K562 (cell line): ENCODE data around the gene MSX1. TPM values are rescaled to one million over a fixed set of nuclear protein-coding genes. Genes with fewer than 3 reads are reported as not detected.

Experiments used
- ATAC-seq: fragments of 200-7000 bp; cut with Tn5 transposase; 3 replicates; pipeline ENCODE4 v1.9.1; 2020; ENCODE audit warnings: moderate library complexity
- BruUV-seq: library from RNA; stranded (reverse); fragments of 400-500 nt; replicated peaks from 2 replicates; lab custom pipeline; 2021; lab: Mats Ljungman, UMichigan
- CTCF ChIA-PET: fragments of 300-600 bp; formaldehyde crosslinking; extraction: SDS; loops from one replicate; lab custom pipeline; 2021; ENCODE audit warnings: low intra/inter-chr PET ratio; lab: Yijun Ruan, JAX
- POLR2A ChIA-PET: fragments of 300-600, 350-650 bp; sonication (Branson Sonifier 250); formaldehyde crosslinking; extraction: SDS; loops from one replicate; lab custom pipeline; 2021; ENCODE audit warnings: antibody characterized with exemption, inconsistent platforms; lab: Yijun Ruan, JAX
- DNase-seq, 4 experiments: peaks; one replicate each; pipeline versions ENCODE4 v3.0.0 to v3.0.0-alpha.2; 2011 to 2018; ENCODE audit warnings: low spot score in 3 of 4, mixed read lengths in 3 of 4; ENCODE audit errors: extremely low read depth in 1 of 4
- FAIRE-seq: peaks from 2 replicates; lab custom pipeline; 2011; peaks lifted over from hg19 to GRCh38; lab: Jason Lieb, UNC
- H2AFZ ChIP-seq: 2 replicates; pipeline ENCODE4 v1.6.0; 2011; ENCODE audit warnings: low read depth, low read length, control low read depth, inconsistent platforms
- H3K27ac ChIP-seq: fragments of 200-600 bp; 3 replicates; pipeline ENCODE4 v1.8.0; 2011; ENCODE audit warnings: low read depth, mild to moderate bottlenecking, control low read depth, inconsistent platforms, low read length, moderate library complexity, mixed read lengths; ENCODE audit errors: extremely low read depth
- H3K27me3 ChIP-seq, 2 experiments: fragments of 300-600 bp in 1 of 2; 2 replicates in 1 of 2; 3 replicates in 1 of 2; pipeline versions ENCODE4 v1.6.0 to v1.8.0; 2011; ENCODE audit warnings: inconsistent platforms in 2 of 2, low read length in 2 of 2, mild to moderate bottlenecking in 1 of 2, mixed read lengths in 1 of 2, moderate library complexity in 1 of 2; ENCODE audit not compliant: control insufficient read depth in 2 of 2, insufficient read depth in 2 of 2
- H3K36me3 ChIP-seq: fragments of 300-600 bp; 3 replicates; pipeline ENCODE4 v1.8.0; 2011; ENCODE audit warnings: mild to moderate bottlenecking, low read length, inconsistent platforms; ENCODE audit not compliant: control insufficient read depth, insufficient read depth
- H3K4me1 ChIP-seq, 2 experiments: fragments of 200-600 bp in 1 of 2; replicated peaks in 1 of 2; 2 replicates in 1 of 2; 3 replicates in 1 of 2; pipeline versions ENCODE4 v1.5.1 to v1.8.0; 2011; ENCODE audit warnings: inconsistent platforms in 2 of 2, low read length in 2 of 2, mild to moderate bottlenecking in 1 of 2, mixed read lengths in 1 of 2, moderate library complexity in 1 of 2; ENCODE audit not compliant: control insufficient read depth in 2 of 2, insufficient read depth in 2 of 2
- H3K4me2 ChIP-seq: 2 replicates; pipeline ENCODE4 v1.6.1; 2011; ENCODE audit warnings: low read length, control low read depth, inconsistent platforms, mixed read lengths; ENCODE audit not compliant: insufficient read depth
- H3K4me3 ChIP-seq: fragments of 200-600 bp; sonication (generic), shearing (Covaris generic); 2 replicates; pipeline ENCODE4 v1.5.1; 2016; ENCODE audit warnings: control low read depth, inconsistent platforms
- H3K79me2 ChIP-seq: fragments of 200-600 bp; 3 replicates; pipeline ENCODE4 v1.8.0; 2011; ENCODE audit warnings: low read length, inconsistent platforms; ENCODE audit not compliant: control insufficient read depth, insufficient read depth
- H3K9ac ChIP-seq, 2 experiments: 2 replicates each; pipeline versions ENCODE4 v1.6.0 to v1.6.1; 2011; ENCODE audit warnings: low read depth in 2 of 2, low read length in 2 of 2, control low read depth in 1 of 2, inconsistent platforms in 1 of 2, mild to moderate bottlenecking in 1 of 2, mixed read lengths in 1 of 2; ENCODE audit not compliant: insufficient read depth in 1 of 2
- H3K9me1 ChIP-seq: one replicate; pipeline ENCODE4 v1.6.0; 2011; ENCODE audit warnings: inconsistent platforms, mild to moderate bottlenecking, low read length, moderate library complexity; ENCODE audit not compliant: control insufficient read depth, insufficient read depth
- H3K9me3 ChIP-seq: replicated peaks from 2 replicates; pipeline ENCODE4 v1.5.1; 2011; ENCODE audit warnings: low read depth, low read length, inconsistent platforms; ENCODE audit not compliant: control insufficient read depth, insufficient read depth
- H4K20me1 ChIP-seq: replicated peaks from 2 replicates; pipeline ENCODE4 v1.6.1; 2011; ENCODE audit warnings: low read length, inconsistent platforms, mixed read lengths; ENCODE audit not compliant: control insufficient read depth, insufficient read depth
- CTCF ChIP-seq, 3 experiments: IDR thresholded peaks in 2 of 3; conservative IDR thresholded peaks in 1 of 3; 2 replicates each; pipeline ENCODE4 v1.5.1; 2011 to 2012; ENCODE audit warnings: low read length in 3 of 3, mild to moderate bottlenecking in 3 of 3, control low read depth in 2 of 3, improper control_type of control experiment in 1 of 3, inconsistent platforms in 1 of 3, low read depth in 1 of 3, mixed read lengths in 1 of 3, moderate library complexity in 1 of 3; ENCODE audit not compliant: insufficient read depth in 2 of 3
- RAD21 ChIP-seq, 2 experiments: fragments of 250-450 bp in 1 of 2; fragments of 450-650 bp in 1 of 2; sonication (Bioruptor Pico) in 1 of 2; formaldehyde crosslinking in 1 of 2; IDR thresholded peaks in 1 of 2; conservative IDR thresholded peaks in 1 of 2; 2 replicates each; pipeline versions ENCODE4 v1.4.0 to v1.8.0; 2020 to 2022; ENCODE audit warnings: mild to moderate bottlenecking in 2 of 2, moderate library complexity in 1 of 2
- SAFB2 ChIP-seq: fragments of 200-400 bp; formaldehyde crosslinking; IDR thresholded peaks from 2 replicates; pipeline ENCODE4 v1.6.1; 2018; ENCODE audit warnings: borderline replicate concordance, low read length, low read depth, moderate library complexity; ENCODE audit not compliant: severe bottlenecking
- WGBS: fragments of 100-300 bp; shearing (Covaris generic); methylation state at CpG from one replicate; pipeline ENCODE4 v1.1.6; 2016; ENCODE audit warnings: low coverage, mixed read lengths; ENCODE audit not compliant: insufficient coverage; ENCODE audit errors: missing lambda C conversion rate; 5-methylcytosine and 5-hydroxymethylcytosine counted together
- in situ Hi-C: fragments of 300-500 bp; cut with MboI; formaldehyde crosslinking; loops from 4 replicates; pipeline ENCODE4 v1.15.0; 2018; ENCODE audit warnings: inconsistent platforms, mixed read lengths
- intact Hi-C: fragments of 100-400 bp; cut with micrococcal nuclease; formaldehyde crosslinking; loops from 2 replicates; pipeline ENCODE4 v1.14.2; 2022
- polyA plus RNA-seq, 8 experiments: library from polyadenylated mRNA; depleted of rRNA in 4 of 8; stranded (reverse) in 5 of 8; unstranded in 3 of 8; fragments of >200 nt; fragmentation: Nextera tagmentation in 2 of 8; fragmentation: Illumina TruSeq in 1 of 8; extraction: Ambion mirVana in 2 of 8; extraction: Trizol in 1 of 8; gene quantifications; 2 replicates each; pipeline versions ENCODE4 v1.2.1 to v1.2.3, GENCODE V29; 2011 to 2014; ENCODE audit warnings: inconsistent platforms in 1 of 8, missing spikeins in 1 of 8
- total RNA-seq, 7 experiments: library from RNA; depleted of rRNA in 6 of 7; stranded (reverse); fragments of >200 nt in 6 of 7; fragmentation: Illumina TruSeq in 2 of 7; extraction: Trizol in 2 of 7; gene quantifications; 2 replicates each; pipeline versions ENCODE4 v1.2.1 to v1.2.3, GENCODE V29; 2011 to 2021; ENCODE audit warnings: low replicate concordance in 1 of 7

Gene MSX1
- total and polyA plus RNA-seq, 9 of the 15 experiments (the other 6 are each of a cell fraction or from before 2014, with no cell fraction given), result 1.3 to 6.3 (median 2.3) TPM

GRCh38 chr4:4901877-4902276, 42.4 kb downstream of the MSX1 start:
- WGBS, result 6% methylated on average over 2 of the region's 2 CpGs
- BruUV-seq, result no TSS peak
- FAIRE-seq, result peak; percentile 56

More at GRCh38 chr4:4901877-4902276, 42.4 kb downstream of the MSX1 start:
- H3K9me3 ChIP-seq, result no peaks in the 10 kb centered on the region
- no peaks in the 10 kb centered on the region for H3K4me1 ChIP-seq
- no peak overlapping the region for H2AFZ ChIP-seq
- no peak overlapping the region for H3K4me3 ChIP-seq
- no peak overlapping the region for H3K4me2 ChIP-seq
- DNase-seq, result peak in 1 of 4 experiments; percentile 10
- ATAC-seq, result 0 out of 3 replicates have a peak, but pooled peaks have one; percentile 42
- no peak overlapping the region for H3K27ac ChIP-seq
- no peaks in the 10 kb centered on the region for H3K36me3 ChIP-seq
- no peak overlapping the region for H3K9ac ChIP-seq
- H3K79me2 ChIP-seq, result no peaks in the 10 kb centered on the region
- ChIA-PET POLR2A (no interaction called here), CTCF (no interaction called here)
- TF ChIP-seq CTCF (IDR thresholded peaks at IDR 0.05 in 2 of 3, conservative IDR thresholded peaks at IDR 0.05 in 1 of 3; ENCODE audit: insufficient read depth in 2 of 3, low read depth in 1 of 3, low read length in 3 of 3) (peak; percentile 26 to 31 (median 29); a peak in 4 of 6 replicates), SAFB2 (no peak), RAD21 (CRISPR knock-in tag; conservative IDR thresholded peaks at IDR 0.05 in 1 of 2, IDR thresholded peaks at IDR 0.05 in 1 of 2) (peak in 1 of 2 experiments; percentile 16; a peak in 1 of 4 replicates)
- intact Hi-C loops, result no loop called here
- no peaks in the 10 kb centered on the region for H3K9me1 ChIP-seq
- in situ Hi-C loops, result no loop called here
- H3K27me3 ChIP-seq, result peaks cover 4 to 13% of the 10 kb centered on the region in 2 experiments; a peak in 3 of 5 replicates
- no peaks in the 10 kb centered on the region for H4K20me1 ChIP-seq
